K562 (cell line): Measurements from ENCODE around the gene ANKRD34A. TPM values are rescaled to one million over a fixed set of nuclear protein-coding genes. Genes with fewer than 3 reads are reported as not detected.

ENCODE experiments used
- CREM ChIP-seq: IDR thresholded peaks from 2 replicates; pipeline ENCODE4 v1.6.1; 2014; ENCODE audit warnings: antibody characterized with exemption, low read depth
- CUX1 ChIP-seq: fragments of 200-800 bp; sonication (Bioruptor generic); IDR thresholded peaks from 2 replicates; pipeline ENCODE4 v1.6.1; 2016; ENCODE audit warnings: missing genetic modification characterization, missing compliant biosample characterization
- HLTF ChIP-seq: fragments of 450-650 bp; IDR thresholded peaks from 2 replicates; pipeline ENCODE4 v1.6.1; 2016
- HMG20B ChIP-seq: fragments of 250-450 bp; sonication (Bioruptor Pico); IDR thresholded peaks from 2 replicates; pipeline ENCODE4 v1.5.0; 2021; ENCODE audit warnings: mild to moderate bottlenecking
- MCM3 ChIP-seq: fragments of 450-650 bp; IDR thresholded peaks from 2 replicates; pipeline ENCODE4 v1.6.1; 2016
- NCOA1 ChIP-seq: fragments of 450-650 bp; IDR thresholded peaks from 2 replicates; pipeline ENCODE4 v1.6.1; 2016; ENCODE audit warnings: low read depth
- NCOA6 ChIP-seq: fragments of 450-650 bp; IDR thresholded peaks from 2 replicates; pipeline ENCODE4 v1.6.1; 2017; ENCODE audit warnings: mild to moderate bottlenecking
- PCBP1 ChIP-seq: fragments of 200-400 bp; formaldehyde crosslinking; IDR thresholded peaks from 2 replicates; pipeline ENCODE4 v1.6.1; 2018; ENCODE audit warnings: mild to moderate bottlenecking, low read depth, low read length; ENCODE audit not compliant: poor library complexity, severe bottlenecking
- PHB2 ChIP-seq: fragments of 450-650 bp; IDR thresholded peaks from 2 replicates; pipeline ENCODE4 v1.6.1; 2017; ENCODE audit warnings: low read depth
- POLR2A ChIP-seq: fragments of 450-650 bp; conservative IDR thresholded peaks from 2 replicates; pipeline ENCODE4 v1.6.1; 2016
- RB1 ChIP-seq: fragments of 450-650 bp; IDR thresholded peaks from 2 replicates; pipeline ENCODE4 v1.6.1; 2017; ENCODE audit warnings: low read depth, mild to moderate bottlenecking
- SMAD4 ChIP-seq: fragments of 250-450 bp; sonication (Bioruptor Pico); conservative IDR thresholded peaks from 2 replicates; pipeline ENCODE4 v1.8.0; 2021; ENCODE audit warnings: inconsistent platforms, mild to moderate bottlenecking, moderate library complexity
- TBP ChIP-seq: optimal IDR thresholded peaks from 2 replicates; pipeline ENCODE3; 2011; ENCODE audit warnings: low read depth, low read length, improper control_type of control experiment
- ZNF384 ChIP-seq: IDR thresholded peaks from 2 replicates; pipeline ENCODE4 v1.6.1; 2012; ENCODE audit warnings: low read depth, low read length, improper control_type of control experiment
- ZNF609 ChIP-seq: sonication (generic); formaldehyde crosslinking; IDR thresholded peaks from 2 replicates; pipeline ENCODE4 v1.8.1; 2023; ENCODE audit warnings: missing genetic modification reagents, mild to moderate bottlenecking, borderline replicate concordance
- polyA plus RNA-seq, 8 experiments: library from polyadenylated mRNA; depleted of rRNA in 4 of 8; stranded (reverse) in 5 of 8; unstranded in 3 of 8; fragments of >200 nt; fragmentation: Nextera tagmentation in 2 of 8; fragmentation: Illumina TruSeq in 1 of 8; extraction: Ambion mirVana in 2 of 8; extraction: Trizol in 1 of 8; gene quantifications; 2 replicates each; pipeline versions ENCODE4 v1.2.1 to v1.2.3, GENCODE V29; 2011 to 2014; ENCODE audit warnings: inconsistent platforms in 1 of 8, missing spikeins in 1 of 8
- total RNA-seq, 7 experiments: library from RNA; depleted of rRNA in 6 of 7; stranded (reverse); fragments of >200 nt in 6 of 7; fragmentation: Illumina TruSeq in 2 of 7; extraction: Trizol in 2 of 7; gene quantifications; 2 replicates each; pipeline versions ENCODE4 v1.2.1 to v1.2.3, GENCODE V29; 2011 to 2021; ENCODE audit warnings: low replicate concordance in 1 of 7
- TF ChIP-seq, protein P1 (sequence below): sonication (generic); formaldehyde crosslinking; IDR thresholded peaks from 2 replicates; pipeline ENCODE4 v1.8.0; 2023; ENCODE audit warnings: mild to moderate bottlenecking, missing genetic modification reagents

Gene ANKRD34A
- total and polyA plus RNA-seq, 9 of the 15 experiments (the other 6 are each of a cell fraction or from before 2014, with no cell fraction given) = 0.06 to 1.6 (median 0.43) TPM

DNA sequence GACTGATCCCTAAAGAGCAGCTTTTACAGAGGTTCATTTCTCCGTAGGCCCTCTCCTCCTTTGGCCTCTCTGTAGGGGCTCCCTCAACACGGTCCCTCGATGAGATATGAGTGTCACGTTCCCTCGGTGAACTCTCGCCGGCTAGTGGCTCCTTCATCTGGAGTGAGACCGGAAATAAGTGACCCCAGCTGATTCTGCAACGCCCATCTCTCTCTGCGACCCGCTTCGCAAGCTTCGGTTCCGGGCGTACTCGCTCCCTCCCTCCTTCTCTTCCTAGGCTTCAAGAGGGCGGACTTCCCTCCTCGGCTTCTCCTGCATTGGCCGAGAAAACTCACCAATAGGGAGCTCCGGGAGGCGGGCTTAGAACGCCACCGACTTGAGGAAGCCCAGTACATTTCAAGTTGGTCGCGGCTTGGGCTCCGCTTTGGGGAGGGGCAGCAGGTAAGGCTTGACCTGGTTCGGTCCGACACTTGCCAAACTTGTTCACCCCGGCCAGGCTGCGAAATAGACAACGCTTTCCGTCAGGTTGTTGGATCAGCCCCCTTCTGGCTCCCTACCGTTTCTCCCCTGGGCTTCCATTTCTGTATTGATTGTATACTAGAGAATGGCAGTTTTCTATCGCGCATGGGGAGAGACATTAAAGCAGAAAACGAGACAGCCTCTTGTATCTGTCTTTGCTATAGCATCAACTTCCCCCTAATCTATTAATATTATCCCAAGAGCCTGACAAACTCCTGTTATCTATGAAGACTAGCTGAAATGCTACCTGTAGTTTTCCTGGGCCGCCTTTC lies at the start of gene ANKRD34A, which contains the start of gene POLR3GL (continued):
- TF ChIP-seq ZNF609 (CRISPR knock-in tag) = no peak
- no peak for TF ChIP-seq PHB2
- peak; percentile 94 for TF ChIP-seq POLR2A
- no peak for TF ChIP-seq CREM
- TF ChIP-seq TBP = peak; percentile 78
- no peak for TF ChIP-seq NCOA6
- no peak for TF ChIP-seq CUX1 (CRISPR knock-in tag)
- no peak for TF ChIP-seq PCBP1
- TF ChIP-seq SMAD4 = no peak; the same call in 1 of the 2 replicates
- no peak for TF ChIP-seq ZNF384
- TF ChIP-seq, protein P1, sequence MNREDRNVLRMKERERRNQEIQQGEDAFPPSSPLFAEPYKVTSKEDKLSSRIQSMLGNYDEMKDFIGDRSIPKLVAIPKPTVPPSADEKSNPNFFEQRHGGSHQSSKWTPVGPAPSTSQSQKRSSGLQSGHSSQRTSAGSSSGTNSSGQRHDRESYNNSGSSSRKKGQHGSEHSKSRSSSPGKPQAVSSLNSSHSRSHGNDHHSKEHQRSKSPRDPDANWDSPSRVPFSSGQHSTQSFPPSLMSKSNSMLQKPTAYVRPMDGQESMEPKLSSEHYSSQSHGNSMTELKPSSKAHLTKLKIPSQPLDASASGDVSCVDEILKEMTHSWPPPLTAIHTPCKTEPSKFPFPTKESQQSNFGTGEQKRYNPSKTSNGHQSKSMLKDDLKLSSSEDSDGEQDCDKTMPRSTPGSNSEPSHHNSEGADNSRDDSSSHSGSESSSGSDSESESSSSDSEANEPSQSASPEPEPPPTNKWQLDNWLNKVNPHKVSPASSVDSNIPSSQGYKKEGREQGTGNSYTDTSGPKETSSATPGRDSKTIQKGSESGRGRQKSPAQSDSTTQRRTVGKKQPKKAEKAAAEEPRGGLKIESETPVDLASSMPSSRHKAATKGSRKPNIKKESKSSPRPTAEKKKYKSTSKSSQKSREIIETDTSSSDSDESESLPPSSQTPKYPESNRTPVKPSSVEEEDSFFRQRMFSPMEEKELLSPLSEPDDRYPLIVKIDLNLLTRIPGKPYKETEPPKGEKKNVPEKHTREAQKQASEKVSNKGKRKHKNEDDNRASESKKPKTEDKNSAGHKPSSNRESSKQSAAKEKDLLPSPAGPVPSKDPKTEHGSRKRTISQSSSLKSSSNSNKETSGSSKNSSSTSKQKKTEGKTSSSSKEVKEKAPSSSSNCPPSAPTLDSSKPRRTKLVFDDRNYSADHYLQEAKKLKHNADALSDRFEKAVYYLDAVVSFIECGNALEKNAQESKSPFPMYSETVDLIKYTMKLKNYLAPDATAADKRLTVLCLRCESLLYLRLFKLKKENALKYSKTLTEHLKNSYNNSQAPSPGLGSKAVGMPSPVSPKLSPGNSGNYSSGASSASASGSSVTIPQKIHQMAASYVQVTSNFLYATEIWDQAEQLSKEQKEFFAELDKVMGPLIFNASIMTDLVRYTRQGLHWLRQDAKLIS (CRISPR knock-in tag) = no peak
- TF ChIP-seq NCOA1 = no peak
- TF ChIP-seq HLTF = no peak
- no peak for TF ChIP-seq MCM3
- TF ChIP-seq HMG20B = no peak
- peak; percentile 44; the same call in 1 of the 2 replicates for TF ChIP-seq RB1
